ENCODE results near the gene C19orf12. TPM values are rescaled to one million over a fixed set of nuclear protein-coding genes. Genes with fewer than 3 reads are reported as not detected.

C19orf12 gene
- total RNA-seq, 4 donors from 2014 or later: 27.0 to 52.9 (median 38.9) TPM

- TF ChIP-seq POLR2A (IDR thresholded peaks at IDR 0.05; ENCODE audit: low read depth): no peak
- no peak for TF ChIP-seq CTCF (IDR thresholded peaks at IDR 0.05)
- TF ChIP-seq EP300 (IDR thresholded peaks at IDR 0.05): no peak
- no peak for TF ChIP-seq POLR2AphosphoS5 (IDR thresholded peaks at IDR 0.05)
- Histone ChIP-seq H3K9me3 (no peaks in the 10 kb centered on the region), H3K4me1 (peaks cover 0 to 9% (median 7%) of the 10 kb centered on the region in 4 donors), H3K27ac (replicated peaks in 1 of 4) (no peak overlapping the region), H3K4me3 (peak overlapping the region in 1 of 4 donors; percentile 8), H3K36me3 (no peaks in the 10 kb centered on the region), H3K27me3 (peaks cover 0 to 30% (median 0%) of the 10 kb centered on the region in 4 donors)
- intact Hi-C loops (cut with DNase I): no loop called here
- DNase-seq (ENCODE audit: extremely low spot score): no peak
- 96% methylated on average over 16 of the region's 16 CpGs for WGBS
Measured at GRCh38 chr19:29760752-29761502, 45.9 kb upstream of the C19orf12 start.

- H3K9me3 ChIP-seq: no peaks in the 10 kb centered on the region
- no peak for DNase-seq (ENCODE audit: extremely low spot score)
- peaks cover 0 to 9% (median 7%) of the 10 kb centered on the region in 4 donors for H3K4me1 ChIP-seq
- TF ChIP-seq CTCF (IDR thresholded peaks at IDR 0.05): no peak
- no peak for TF ChIP-seq EP300 (IDR thresholded peaks at IDR 0.05)
- no peak for TF ChIP-seq POLR2AphosphoS5 (IDR thresholded peaks at IDR 0.05)
- no peak for TF ChIP-seq POLR2A (IDR thresholded peaks at IDR 0.05; ENCODE audit: low read depth)
- WGBS: 61% methylated on average over 4 of the region's 5 CpGs
- no peaks in the 10 kb centered on the region for H3K36me3 ChIP-seq
- H3K27ac ChIP-seq (replicated peaks in 1 of 4): no peak overlapping the region
- intact Hi-C loops (cut with DNase I): no loop called here
- H3K4me3 ChIP-seq: no peak overlapping the region
- H3K27me3 ChIP-seq: peaks cover 0 to 27% (median 0%) of the 10 kb centered on the region in 4 donors
Measured at GRCh38 chr19:29759359-29759758, 44.3 kb upstream of the C19orf12 start.

- Histone ChIP-seq H3K9me3 (no peaks in the 10 kb centered on the region), H3K27ac (replicated peaks in 1 of 4) (no peak overlapping the region), H3K4me1 (peaks cover 0 to 9% (median 7%) of the 10 kb centered on the region in 4 donors), H3K36me3 (no peaks in the 10 kb centered on the region), H3K4me3 (no peak overlapping the region), H3K27me3 (peaks cover 0 to 27% (median 0%) of the 10 kb centered on the region in 4 donors)
- DNase-seq (ENCODE audit: extremely low spot score): no peak
- WGBS: 85% methylated on average over 7 of the region's 7 CpGs
- intact Hi-C loops (cut with DNase I): no loop called here
- no peak for TF ChIP-seq CTCF (IDR thresholded peaks at IDR 0.05)
- no peak for TF ChIP-seq POLR2A (IDR thresholded peaks at IDR 0.05; ENCODE audit: low read depth)
- TF ChIP-seq POLR2AphosphoS5 (IDR thresholded peaks at IDR 0.05): no peak
- no peak for TF ChIP-seq EP300 (IDR thresholded peaks at IDR 0.05)
Measured at GRCh38 chr19:29758863-29759262, 43.8 kb upstream of the C19orf12 start.

GRCh38 chr19:29757551-29757950 is 42.5 kb upstream of the C19orf12 start:
- TF ChIP-seq POLR2AphosphoS5 (IDR thresholded peaks at IDR 0.05) (no peak), EP300 (IDR thresholded peaks at IDR 0.05) (no peak), POLR2A (IDR thresholded peaks at IDR 0.05; ENCODE audit: low read depth) (no peak), CTCF (IDR thresholded peaks at IDR 0.05) (no peak)
- Histone ChIP-seq H3K4me3 (no peak overlapping the region), H3K9me3 (no peaks in the 10 kb centered on the region), H3K27me3 (peaks cover 0 to 37% (median 0%) of the 10 kb centered on the region in 4 donors), H3K4me1 (peaks cover 0 to 9% (median 7%) of the 10 kb centered on the region in 4 donors), H3K36me3 (no peaks in the 10 kb centered on the region), H3K27ac (replicated peaks in 1 of 4) (no peak overlapping the region)
- intact Hi-C loops (cut with DNase I): no loop called here
- DNase-seq (ENCODE audit: extremely low spot score): no peak
- 84% methylated on average over 7 of the region's 9 CpGs for WGBS

Data from esophagus muscularis mucosa (tissue), 4 donors.